Neuronal stem cell (in vitro differentiated cells): Measurements from ENCODE around the gene CYTH1.

Experiments used
- DNase-seq: peaks from one replicate; pipeline ENCODE4 v3.0.0-alpha.2; 2013; ENCODE audit warnings: low spot score
- H2AFZ ChIP-seq: one replicate; pipeline ENCODE4 v1.6.1; 2013; ENCODE audit warnings: mild to moderate bottlenecking, low read length, inconsistent platforms
- H2AK5ac ChIP-seq: 2 replicates; pipeline ENCODE4 v1.6.1; 2013; ENCODE audit warnings: low read depth, mild to moderate bottlenecking, inconsistent platforms, low read length, moderate library complexity, mixed read lengths
- H2BK120ac ChIP-seq: 2 replicates; pipeline ENCODE4 v1.6.1; 2013; ENCODE audit warnings: low read depth, mild to moderate bottlenecking, inconsistent platforms, low read length, moderate library complexity, mixed read lengths
- H2BK12ac ChIP-seq: one replicate; pipeline ENCODE4 v1.6.1; 2013; ENCODE audit warnings: low read length, inconsistent platforms
- H2BK15ac ChIP-seq: 2 replicates; pipeline ENCODE4 v1.6.1; 2013; ENCODE audit warnings: mild to moderate bottlenecking, low read length, inconsistent platforms, mixed read lengths
- H2BK5ac ChIP-seq: one replicate; pipeline ENCODE4 v1.6.1; 2013; ENCODE audit warnings: inconsistent platforms, mild to moderate bottlenecking, low read length, moderate library complexity
- H3K14ac ChIP-seq: one replicate; pipeline ENCODE4 v1.6.1; 2013; ENCODE audit warnings: low read length, inconsistent platforms
- H3K18ac ChIP-seq: 2 replicates; pipeline ENCODE4 v1.6.1; 2013; ENCODE audit warnings: low read length, inconsistent platforms
- H3K23ac ChIP-seq: 2 replicates; pipeline ENCODE4 v1.6.1; 2013; ENCODE audit warnings: low read depth, mild to moderate bottlenecking, mixed read lengths, low read length, inconsistent platforms; ENCODE audit not compliant: poor library complexity
- H3K27ac ChIP-seq: replicated peaks from 3 replicates; pipeline ENCODE4 v1.5.1; 2013; ENCODE audit warnings: low read length, inconsistent platforms
- H3K27me3 ChIP-seq, 3 experiments: 2 replicates each; pipeline ENCODE4 v1.6.1; 2013; ENCODE audit warnings: low read length in 3 of 3, mild to moderate bottlenecking in 2 of 3, inconsistent platforms in 1 of 3, low read depth in 1 of 3, mixed read lengths in 1 of 3, moderate library complexity in 1 of 3; ENCODE audit not compliant: control insufficient read depth in 3 of 3, insufficient read depth in 3 of 3
- H3K36me3 ChIP-seq, 2 donors: replicated peaks in 1 of 2; 2 replicates each; pipeline ENCODE4 v1.6.1; 2013; ENCODE audit warnings: low read length in 2 of 2; ENCODE audit not compliant: control insufficient read depth in 2 of 2, insufficient read depth in 2 of 2
- H3K4ac ChIP-seq: 2 replicates; pipeline ENCODE4 v1.6.1; 2013; ENCODE audit warnings: inconsistent platforms, mild to moderate bottlenecking, low read length, moderate library complexity
- H3K4me1 ChIP-seq, 2 donors: 1 replicate in 1 of 2; 2 replicates in 1 of 2; pipeline ENCODE4 v1.6.1; 2013; ENCODE audit warnings: low read length in 2 of 2, low read depth in 1 of 2; ENCODE audit not compliant: control insufficient read depth in 2 of 2, insufficient read depth in 1 of 2
- H3K4me2 ChIP-seq: one replicate; pipeline ENCODE4 v1.6.1; 2013; ENCODE audit warnings: mild to moderate bottlenecking, low read length, inconsistent platforms; ENCODE audit not compliant: insufficient read depth, poor library complexity, severe bottlenecking
- H3K4me3 ChIP-seq, 2 donors: 2 replicates each; pipeline ENCODE4 v1.5.1; 2013; ENCODE audit warnings: low read length in 2 of 2, mild to moderate bottlenecking in 2 of 2, inconsistent platforms in 1 of 2, moderate library complexity in 1 of 2
- H3K79me1 ChIP-seq: one replicate; pipeline ENCODE4 v1.6.1; 2013; ENCODE audit warnings: low read depth, mild to moderate bottlenecking, inconsistent platforms, low read length, moderate library complexity
- H3K9ac ChIP-seq: one replicate; pipeline ENCODE4 v1.6.1; 2013; ENCODE audit warnings: mild to moderate bottlenecking, low read depth, low read length, inconsistent platforms; ENCODE audit not compliant: poor library complexity
- H3K9me3 ChIP-seq, 2 donors: replicated peaks in 1 of 2; 2 replicates each; pipeline versions ENCODE3 to v1.6.1; 2013; ENCODE audit warnings: low read length in 2 of 2, mild to moderate bottlenecking in 2 of 2, inconsistent platforms in 1 of 2, low read depth in 1 of 2, mixed read lengths in 1 of 2, moderate library complexity in 1 of 2; ENCODE audit not compliant: control insufficient read depth in 2 of 2, insufficient read depth in 1 of 2
- H4K8ac ChIP-seq: one replicate; pipeline ENCODE4 v1.6.1; 2013; ENCODE audit warnings: low read depth, mild to moderate bottlenecking, inconsistent platforms, low read length, moderate library complexity
- H4K91ac ChIP-seq: one replicate; pipeline ENCODE4 v1.6.1; 2013; ENCODE audit warnings: low read length, low read depth, mild to moderate bottlenecking, inconsistent platforms; ENCODE audit not compliant: poor library complexity
- WGBS, 2 donors: extraction: QIAGEN DNeasy Blood & Tissue Kit; methylation state at CpG; one replicate each; pipeline ENCODE4 v1.1.7; 2013; ENCODE audit warnings: missing lambda C conversion rate in 2 of 2, mixed read lengths in 1 of 2; ENCODE audit not compliant: insufficient read length in 2 of 2, insufficient replicate concordance in 1 of 2; ENCODE audit errors: extremely low coverage in 2 of 2; 5-methylcytosine and 5-hydroxymethylcytosine counted together

Gene CYTH1

DNA sequence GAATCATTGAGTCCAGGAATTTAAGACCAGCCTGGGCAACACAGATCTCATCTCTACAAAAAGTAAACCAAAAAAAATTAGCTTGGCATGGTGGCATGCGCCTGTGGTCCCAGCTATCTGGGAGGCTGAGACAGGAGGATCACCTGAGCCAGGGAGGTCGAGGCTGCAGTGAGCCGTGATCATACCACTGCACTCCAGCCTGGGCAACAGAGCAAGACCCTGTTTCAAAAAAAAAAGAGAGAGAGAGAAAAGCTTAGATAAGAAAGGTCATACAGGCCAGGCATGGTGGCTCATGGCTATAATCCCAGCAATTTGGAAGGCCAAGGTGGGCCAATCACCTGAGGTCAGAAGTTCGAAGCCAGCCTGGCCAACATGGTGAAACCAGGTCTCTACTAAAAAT lies 141.4 kb downstream of the CYTH1 start:
- no peak overlapping the region for H4K91ac ChIP-seq
- H3K4me1 ChIP-seq = no peaks in the 10 kb centered on the region
- H3K9ac ChIP-seq = no peak overlapping the region
- H3K4me2 ChIP-seq = no peak overlapping the region
- no peak overlapping the region for H2BK15ac ChIP-seq
- peaks cover 0 to 4% (median 0%) of the 10 kb centered on the region in 3 experiments for H3K27me3 ChIP-seq
- no peaks in the 10 kb centered on the region for H3K36me3 ChIP-seq
- no peak overlapping the region for H2BK12ac ChIP-seq
- H3K27ac ChIP-seq = no peak overlapping the region
- H3K23ac ChIP-seq = no peak overlapping the region
- no peak overlapping the region for H3K4ac ChIP-seq
- H3K9me3 ChIP-seq = peaks cover 0 to 2% of the 10 kb centered on the region in 2 donors
- no peak overlapping the region for H2AK5ac ChIP-seq
- H3K4me3 ChIP-seq = no peak overlapping the region
- no CpG with 5 or more reads among the region's 4 CpGs for WGBS, 2 donors
- H3K14ac ChIP-seq = no peak overlapping the region
- no peak overlapping the region for H2BK120ac ChIP-seq
- no peak overlapping the region for H2BK5ac ChIP-seq
- DNase-seq = no peak
- no peaks in the 10 kb centered on the region for H3K79me1 ChIP-seq
- no peak overlapping the region for H4K8ac ChIP-seq
- H2AFZ ChIP-seq = no peak overlapping the region
- H3K18ac ChIP-seq = no peak overlapping the region

- Histone ChIP-seq H3K18ac (no peak overlapping the region), H2BK120ac (no peak overlapping the region), H2BK12ac (no peak overlapping the region), H4K91ac (no peak overlapping the region), H2AFZ (no peak overlapping the region), H2AK5ac (no peak overlapping the region), H3K36me3 (no peaks in the 10 kb centered on the region), H3K9me3 (peaks cover 0 to 2% of the 10 kb centered on the region in 2 donors), H2BK15ac (no peak overlapping the region), H3K79me1 (no peaks in the 10 kb centered on the region), H3K4me2 (no peak overlapping the region), H3K27ac (no peak overlapping the region), H3K4ac (no peak overlapping the region), H3K4me3 (no peak overlapping the region), H3K9ac (no peak overlapping the region), H3K14ac (no peak overlapping the region), H4K8ac (no peak overlapping the region), H2BK5ac (no peak overlapping the region), H3K27me3 (no peaks in the 10 kb centered on the region), H3K23ac (no peak overlapping the region), H3K4me1 (no peaks in the 10 kb centered on the region)
- DNase-seq = no peak
- no CpG with 5 or more reads among the region's 16 CpGs for WGBS, 2 donors
Measured at GRCh38 chr17:78637643-78638420, 144.2 kb downstream of the CYTH1 start.

- no peak for DNase-seq
- H3K14ac ChIP-seq = no peak overlapping the region
- H3K4me2 ChIP-seq = no peak overlapping the region
- H2AFZ ChIP-seq = no peak overlapping the region
- H3K27ac ChIP-seq = no peak overlapping the region
- H3K4me3 ChIP-seq = no peak overlapping the region
- H3K27me3 ChIP-seq = no peaks in the 10 kb centered on the region
- no peak overlapping the region for H2BK12ac ChIP-seq
- H3K9ac ChIP-seq = no peak overlapping the region
- H4K8ac ChIP-seq = no peak overlapping the region
- WGBS, 2 donors = no CpG with 5 or more reads among the region's 11 CpGs
- peaks cover 0 to 2% of the 10 kb centered on the region in 2 donors for H3K9me3 ChIP-seq
- H2BK5ac ChIP-seq = no peak overlapping the region
- H2BK120ac ChIP-seq = no peak overlapping the region
- H3K4me1 ChIP-seq = no peaks in the 10 kb centered on the region
- no peak overlapping the region for H3K4ac ChIP-seq
- no peaks in the 10 kb centered on the region for H3K36me3 ChIP-seq
- no peak overlapping the region for H3K18ac ChIP-seq
- no peak overlapping the region for H2AK5ac ChIP-seq
- no peak overlapping the region for H2BK15ac ChIP-seq
- no peak overlapping the region for H4K91ac ChIP-seq
- H3K23ac ChIP-seq = no peak overlapping the region
- no peaks in the 10 kb centered on the region for H3K79me1 ChIP-seq
Measured at GRCh38 chr17:78637146-78637545, 144.9 kb downstream of the CYTH1 start.

GRCh38 chr17:78634154-78634553 lies 147.9 kb downstream of the CYTH1 start:
- Histone ChIP-seq H3K4me3 (no peak overlapping the region), H3K27me3 (peaks cover 0 to 1% (median 0%) of the 10 kb centered on the region in 3 experiments), H3K9me3 (no peaks in the 10 kb centered on the region), H3K9ac (no peak overlapping the region), H3K4ac (no peak overlapping the region), H4K8ac (no peak overlapping the region), H2BK12ac (no peak overlapping the region), H4K91ac (no peak overlapping the region), H3K4me2 (no peak overlapping the region), H3K36me3 (no peaks in the 10 kb centered on the region), H2AK5ac (no peak overlapping the region), H3K23ac (no peak overlapping the region), H2BK5ac (no peak overlapping the region), H2BK15ac (no peak overlapping the region), H2BK120ac (no peak overlapping the region), H3K18ac (no peak overlapping the region), H3K79me1 (no peaks in the 10 kb centered on the region), H2AFZ (no peak overlapping the region), H3K27ac (no peak overlapping the region), H3K4me1 (no peaks in the 10 kb centered on the region), H3K14ac (no peak overlapping the region)
- no CpG with 5 or more reads among the region's 4 CpGs for WGBS, 2 donors
- DNase-seq = no peak
